Measurements from ENCODE around the gene PDIA4.
"Not testable (repeated sequence)": the region's sequence is repeated elsewhere in the genome, so short reads cannot be mapped to it uniquely, and the experiment has no call there.

PDIA4 gene

DNA sequence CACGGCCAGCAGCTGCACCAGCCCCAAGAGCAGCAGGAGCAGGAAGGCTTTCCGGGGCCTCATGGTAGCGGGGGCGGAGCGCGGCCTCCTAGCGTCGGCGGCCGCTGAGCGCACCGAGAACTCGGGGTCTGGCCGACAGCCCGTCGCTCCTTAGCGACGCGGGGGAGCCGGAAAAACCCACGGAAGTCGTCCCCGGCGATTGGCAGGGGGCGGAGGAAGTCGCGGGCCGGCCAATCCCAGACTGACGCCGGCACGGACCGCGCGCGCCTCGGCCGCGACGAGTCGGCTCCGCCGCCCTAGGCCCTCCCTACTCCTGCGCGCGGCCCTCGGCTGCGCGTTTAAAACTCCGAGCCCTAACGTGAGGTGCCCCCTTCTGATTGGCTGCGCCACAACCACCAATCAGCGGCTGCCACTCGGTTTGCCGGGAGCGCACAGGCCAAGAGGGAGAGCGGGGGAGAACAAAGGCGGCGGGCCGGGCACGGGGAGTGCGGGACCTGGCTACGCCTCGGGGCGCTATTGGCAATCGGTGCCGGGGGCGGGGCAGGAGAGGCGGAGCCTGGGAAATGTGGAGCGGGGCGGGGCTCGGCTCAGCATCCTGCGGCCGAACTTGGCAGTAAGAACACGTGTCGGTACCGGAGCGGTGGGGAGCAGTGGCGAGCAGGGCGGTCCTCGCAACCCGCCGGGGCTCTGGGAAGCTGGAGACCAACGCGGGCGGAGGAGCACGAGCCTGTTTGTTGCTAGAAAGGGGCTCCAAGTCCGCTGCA lies at the start of gene PDIA4:
Gene PDIA4 (minus strand): TSS at position 160 of the 764 bp plus-strand sequence. CDS start 97 bp downstream, at position 63.
- peak; percentile 99 for DNase-seq (ENCODE audit: low read depth in 2 of 2)

GRCh38 chr7:149077594-149077993 lies 49.3 kb upstream of the PDIA4 start:
- no peak for DNase-seq (ENCODE audit: low read depth in 2 of 2)

- no peak for DNase-seq (ENCODE audit: low read depth in 2 of 2)
Measured at GRCh38 chr7:149075286-149075685, 47.0 kb upstream of the PDIA4 start.

DNA sequence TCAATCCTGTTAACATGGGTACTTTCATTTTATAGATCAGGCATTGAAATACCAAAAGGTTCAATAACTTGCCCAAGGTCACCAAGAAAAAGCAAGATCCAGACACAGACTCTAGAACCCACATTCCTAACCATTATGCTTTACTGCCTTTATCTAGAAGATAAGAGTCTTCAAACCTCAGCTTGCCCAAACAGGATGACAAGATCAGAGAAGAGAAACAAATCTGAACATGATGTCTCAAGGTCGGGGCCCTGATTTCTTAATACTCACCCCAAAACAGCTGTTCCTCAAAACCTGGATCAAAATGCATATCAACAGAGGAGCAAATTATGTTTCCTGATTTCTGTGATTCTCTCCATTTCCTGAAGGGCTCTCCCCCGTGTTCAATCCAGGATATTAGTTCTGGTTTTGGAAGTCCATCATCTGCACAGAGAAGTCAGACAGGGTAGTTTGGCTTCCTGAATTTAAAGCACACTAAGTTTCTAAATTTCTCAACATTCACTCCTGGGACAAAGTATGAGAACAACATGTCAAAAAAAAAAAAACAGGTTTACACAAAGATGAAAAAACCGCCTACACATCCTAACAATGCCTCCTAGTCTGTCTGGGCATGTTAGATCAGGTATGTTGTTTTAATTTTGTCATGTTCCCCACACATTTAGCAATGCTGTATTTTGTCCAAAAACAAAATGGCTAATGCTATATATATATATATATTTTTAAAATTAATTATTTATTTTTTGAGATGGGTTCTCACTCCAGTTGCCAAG lies 46.0 kb upstream of the PDIA4 start:
- no peak for DNase-seq (ENCODE audit: low read depth in 2 of 2)

- no peak for DNase-seq (ENCODE audit: low read depth in 2 of 2)
Measured at GRCh38 chr7:149072438-149072775, 44.1 kb upstream of the PDIA4 start.

DNA sequence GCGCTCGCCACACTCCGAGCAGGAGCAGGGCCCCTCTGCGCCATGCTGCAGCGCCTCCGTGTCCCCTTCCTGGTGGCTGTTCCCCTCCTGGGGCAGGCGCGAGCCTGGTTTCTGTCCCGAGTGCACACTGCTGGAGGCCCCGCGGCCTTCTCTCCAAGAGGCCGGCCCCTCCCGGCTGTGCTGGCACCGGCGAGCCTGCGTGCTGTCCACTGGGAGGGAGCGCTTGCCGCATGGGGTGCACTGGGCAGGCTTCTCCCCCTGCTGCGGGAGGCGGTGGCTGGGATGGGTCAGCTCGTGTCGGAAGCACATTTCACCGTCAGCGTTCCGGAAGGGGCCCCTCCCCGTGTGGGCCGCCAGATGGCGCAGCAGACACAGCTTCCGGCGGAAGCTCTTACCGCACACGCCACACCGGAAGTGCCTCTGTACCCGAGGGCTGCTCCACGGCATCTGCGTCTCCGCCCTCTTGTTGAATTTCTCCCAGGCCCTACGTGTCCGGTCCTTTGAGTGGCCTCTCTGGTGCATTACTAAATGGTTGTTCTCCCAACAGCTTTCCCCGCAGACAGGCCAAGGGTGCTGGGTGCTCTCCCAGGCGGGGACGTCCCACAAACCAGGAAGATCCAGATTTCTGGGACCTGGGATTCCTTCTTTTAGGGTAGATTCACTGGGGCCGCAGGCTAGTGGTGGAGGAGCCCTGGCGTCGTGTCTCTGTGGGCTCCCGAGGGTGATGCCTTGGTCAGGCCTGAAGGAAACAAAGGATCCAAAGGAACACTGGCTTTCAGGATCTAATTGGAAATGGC lies 43.5 kb upstream of the PDIA4 start:
- DNase-seq (ENCODE audit: low read depth in 2 of 2) = no peak

DNA sequence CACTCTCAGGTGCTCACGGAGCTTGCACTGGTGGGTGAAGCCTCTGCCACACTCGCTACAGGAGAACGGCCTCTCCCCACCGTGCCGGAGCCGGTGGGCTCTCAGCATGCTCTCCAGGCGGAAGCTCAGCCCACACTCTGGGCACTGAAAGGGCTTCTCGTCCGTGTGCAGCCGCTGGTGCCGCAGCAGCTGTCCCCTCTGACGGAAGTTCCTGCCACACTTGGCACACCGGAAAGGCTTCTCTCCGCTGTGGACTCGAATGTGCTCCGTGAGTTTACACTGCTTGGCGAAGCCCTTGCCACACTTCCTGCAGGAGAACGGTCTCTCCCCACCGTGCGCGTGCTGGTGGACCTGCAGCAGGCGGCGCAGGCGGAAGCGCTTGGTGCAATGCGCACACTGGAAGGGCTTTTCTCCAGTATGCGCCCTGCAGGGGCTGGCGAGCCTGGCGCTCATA lies 42.9 kb upstream of the PDIA4 start:
- no peak for DNase-seq (ENCODE audit: low read depth in 2 of 2)

DNA sequence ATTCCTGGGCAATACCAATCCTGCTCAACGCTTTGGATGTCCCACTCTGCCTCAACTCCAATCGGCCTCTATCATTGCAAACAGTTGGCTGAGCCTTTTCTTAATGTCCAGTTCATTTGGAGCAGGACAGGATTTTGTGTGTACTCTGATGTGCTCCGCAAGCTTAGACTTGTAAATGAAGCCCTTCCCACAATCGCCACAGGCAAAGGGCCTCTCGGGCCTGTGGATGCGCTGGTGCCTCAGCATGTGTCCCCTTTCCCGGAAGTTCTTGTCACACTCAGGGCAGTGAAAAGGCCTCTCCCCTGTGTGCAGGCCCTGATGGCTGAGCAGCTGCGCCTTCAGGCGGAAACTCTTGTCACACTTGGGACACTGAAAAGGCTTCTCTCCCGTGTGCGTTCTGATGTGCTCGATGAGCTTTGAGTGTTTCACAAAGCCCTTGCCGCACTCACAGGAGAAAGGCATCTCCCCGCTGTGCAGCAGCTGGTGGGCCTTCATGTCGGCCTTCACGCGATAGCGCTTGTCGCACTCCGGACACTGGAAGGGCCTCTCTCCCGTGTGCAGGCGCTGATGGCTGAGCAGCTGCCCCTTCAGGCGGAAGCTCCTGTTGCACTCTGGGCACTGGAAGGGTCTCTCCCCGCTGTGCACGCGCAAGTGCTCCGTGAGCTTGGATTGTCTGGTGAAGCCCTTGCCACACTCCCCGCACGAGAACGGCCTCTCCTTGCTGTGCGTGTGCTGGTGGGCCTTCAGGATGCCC lies 42.2 kb upstream of the PDIA4 start:
- DNase-seq (ENCODE audit: low read depth in 2 of 2) = no peak

DNA sequence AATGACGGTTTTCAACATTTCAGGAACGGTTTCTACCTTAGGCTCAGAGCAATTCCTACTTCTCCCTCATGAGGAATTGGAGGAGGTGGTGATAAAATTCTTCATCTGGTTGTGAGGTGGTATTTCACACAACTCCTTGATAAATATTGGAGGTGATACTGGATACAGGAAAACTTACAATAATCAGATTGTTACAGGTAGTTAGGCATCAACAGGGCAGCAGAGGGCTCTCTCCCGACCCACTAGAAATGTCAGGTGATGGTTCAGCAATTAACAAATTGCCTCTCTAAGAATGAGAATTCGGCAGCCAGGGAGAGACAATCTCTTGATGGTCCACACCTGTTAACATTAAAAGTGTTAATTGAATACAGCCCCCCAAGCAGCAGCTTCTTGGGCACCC lies 39.6 kb upstream of the PDIA4 start:
- no peak for DNase-seq (ENCODE audit: low read depth in 2 of 2)

GRCh38 chr7:149063476-149063875 lies 35.2 kb upstream of the PDIA4 start:
- no peak for DNase-seq (ENCODE audit: low read depth in 2 of 2)

DNA sequence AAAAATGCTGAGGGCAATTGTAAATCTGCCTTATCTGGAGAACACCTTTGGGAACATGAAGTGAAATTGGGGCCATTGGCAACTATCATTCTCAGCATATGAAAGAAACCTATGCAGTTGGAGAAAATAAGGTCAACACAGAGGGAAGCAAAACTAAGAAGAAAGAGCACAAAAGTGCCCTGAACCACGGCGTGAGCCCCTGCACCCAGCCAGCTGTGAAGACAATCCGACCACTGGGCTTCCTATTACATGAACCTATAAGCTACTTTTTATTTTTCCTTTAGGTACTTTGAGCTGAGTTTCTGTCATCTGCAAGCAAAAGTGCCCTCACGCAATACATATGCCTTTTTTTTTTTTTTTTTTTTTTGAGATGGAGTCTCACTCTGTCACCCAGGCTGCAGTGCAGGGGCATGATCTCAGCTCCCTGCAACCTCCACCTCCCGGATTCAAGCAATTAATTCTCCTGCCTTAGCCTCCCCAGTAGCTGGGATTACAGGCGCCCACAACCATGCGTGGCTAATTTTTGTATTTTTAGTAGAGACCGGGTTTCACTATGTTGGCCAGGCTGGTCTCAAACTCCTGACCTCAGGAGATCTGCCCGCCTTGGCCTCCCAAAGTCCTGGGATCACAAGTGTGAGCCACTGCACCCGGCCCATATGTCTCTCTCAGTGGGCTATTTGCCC lies 34.1 kb upstream of the PDIA4 start:
- not testable (repeated sequence) for DNase-seq (ENCODE audit: low read depth in 2 of 2)

DNA sequence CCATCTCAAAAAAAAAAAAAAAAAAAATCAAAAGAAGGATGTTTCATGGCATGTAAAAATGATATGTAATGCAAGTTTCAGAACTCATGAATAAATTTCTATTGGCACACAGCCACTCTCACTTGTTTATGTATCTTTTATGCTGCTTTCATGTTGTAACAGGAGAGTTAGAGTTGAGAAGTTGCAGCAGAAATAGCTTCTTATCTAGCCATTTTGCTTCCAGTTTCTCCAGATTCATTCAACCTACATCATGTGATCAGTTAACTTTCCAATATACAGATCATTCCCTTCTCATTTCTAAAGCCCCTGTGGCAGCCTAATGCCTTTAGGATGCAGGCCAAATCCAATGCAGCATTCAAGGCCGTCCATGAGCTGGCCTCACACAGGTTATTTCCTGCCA lies 31.9 kb upstream of the PDIA4 start:
- no peak for DNase-seq (ENCODE audit: low read depth in 2 of 2)

DNA sequence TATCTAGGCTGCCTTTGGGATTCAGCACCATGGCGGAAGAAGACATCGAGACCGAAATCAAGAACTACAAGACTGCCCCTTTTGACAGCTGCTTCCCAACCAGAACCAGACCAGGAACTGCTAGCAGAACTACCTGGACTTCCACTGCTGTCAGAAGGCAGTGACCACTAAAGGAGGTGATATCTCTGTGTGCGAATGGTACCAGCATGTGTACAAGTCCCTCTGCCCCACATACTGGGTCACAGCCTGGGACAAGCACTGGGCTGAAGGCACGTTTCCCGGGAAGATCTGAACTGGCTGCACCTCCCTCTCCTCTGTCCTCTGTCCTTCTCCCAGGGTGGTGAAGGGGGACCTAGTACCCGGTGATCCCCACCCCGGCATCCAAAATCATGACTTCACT lies 25.6 kb upstream of the PDIA4 start:
- DNase-seq (ENCODE audit: low read depth in 2 of 2) = no peak

- DNase-seq (ENCODE audit: low read depth in 2 of 2) = no peak
Measured at GRCh38 chr7:149053384-149053783, 25.1 kb upstream of the PDIA4 start.

GRCh38 chr7:149050941-149051340 lies 22.6 kb upstream of the PDIA4 start:
- DNase-seq (ENCODE audit: low read depth in 2 of 2) = no peak

- DNase-seq (ENCODE audit: low read depth in 2 of 2) = no peak
Measured at GRCh38 chr7:149048805-149049204, 20.5 kb upstream of the PDIA4 start.

GRCh38 chr7:149046416-149046815 lies 18.1 kb upstream of the PDIA4 start:
- no peak for DNase-seq (ENCODE audit: low read depth in 2 of 2)

GRCh38 chr7:149043936-149044335 lies 15.6 kb upstream of the PDIA4 start:
- DNase-seq (ENCODE audit: low read depth in 2 of 2) = no peak

DNA sequence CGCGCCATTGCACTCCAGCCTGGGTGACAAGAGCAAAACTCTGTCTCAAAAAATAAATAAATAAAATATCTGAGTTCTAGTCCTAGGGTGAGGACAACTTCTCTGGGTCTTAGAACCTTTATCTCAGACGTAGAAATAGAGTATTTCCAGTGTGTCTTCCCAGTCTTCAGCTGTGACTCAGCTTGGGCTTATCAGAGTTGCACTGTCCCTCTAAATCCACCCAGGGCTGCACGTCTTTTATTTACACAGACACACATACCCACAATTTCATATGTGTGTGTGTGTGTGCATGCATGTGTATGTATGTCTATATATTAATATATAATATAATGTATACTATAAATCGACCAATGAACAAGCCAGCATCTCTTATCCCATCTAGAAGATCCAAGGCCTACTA lies 13.0 kb upstream of the PDIA4 start:
- no peak for DNase-seq (ENCODE audit: low read depth in 2 of 2)

- DNase-seq (ENCODE audit: low read depth in 2 of 2) = not testable (repeated sequence)
Measured at GRCh38 chr7:149038641-149039040, 10.3 kb upstream of the PDIA4 start.

DNA sequence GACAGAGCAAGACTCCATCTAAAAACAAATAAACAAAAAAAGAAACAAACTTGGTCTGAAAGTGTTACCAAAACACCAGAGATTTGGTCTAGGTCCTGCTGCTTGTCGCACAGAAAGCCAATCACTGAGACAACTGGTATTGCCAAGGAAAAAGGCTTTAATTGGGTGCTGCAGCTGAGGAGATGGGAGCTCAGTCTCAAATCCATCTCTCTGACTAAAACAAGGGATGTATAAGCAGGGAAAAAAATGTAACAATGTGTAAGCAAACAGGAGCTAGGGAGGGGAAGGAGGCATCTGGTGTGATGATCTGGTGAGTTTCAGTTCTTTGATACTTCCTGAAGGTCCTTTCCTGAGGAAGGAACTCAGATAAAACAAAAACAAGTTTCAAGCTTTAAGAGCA lies 8.4 kb upstream of the PDIA4 start:
- no peak for DNase-seq (ENCODE audit: low read depth in 2 of 2)
